Measurements from ENCODE around the gene ANKDD1B.

Gene ANKDD1B

DNA sequence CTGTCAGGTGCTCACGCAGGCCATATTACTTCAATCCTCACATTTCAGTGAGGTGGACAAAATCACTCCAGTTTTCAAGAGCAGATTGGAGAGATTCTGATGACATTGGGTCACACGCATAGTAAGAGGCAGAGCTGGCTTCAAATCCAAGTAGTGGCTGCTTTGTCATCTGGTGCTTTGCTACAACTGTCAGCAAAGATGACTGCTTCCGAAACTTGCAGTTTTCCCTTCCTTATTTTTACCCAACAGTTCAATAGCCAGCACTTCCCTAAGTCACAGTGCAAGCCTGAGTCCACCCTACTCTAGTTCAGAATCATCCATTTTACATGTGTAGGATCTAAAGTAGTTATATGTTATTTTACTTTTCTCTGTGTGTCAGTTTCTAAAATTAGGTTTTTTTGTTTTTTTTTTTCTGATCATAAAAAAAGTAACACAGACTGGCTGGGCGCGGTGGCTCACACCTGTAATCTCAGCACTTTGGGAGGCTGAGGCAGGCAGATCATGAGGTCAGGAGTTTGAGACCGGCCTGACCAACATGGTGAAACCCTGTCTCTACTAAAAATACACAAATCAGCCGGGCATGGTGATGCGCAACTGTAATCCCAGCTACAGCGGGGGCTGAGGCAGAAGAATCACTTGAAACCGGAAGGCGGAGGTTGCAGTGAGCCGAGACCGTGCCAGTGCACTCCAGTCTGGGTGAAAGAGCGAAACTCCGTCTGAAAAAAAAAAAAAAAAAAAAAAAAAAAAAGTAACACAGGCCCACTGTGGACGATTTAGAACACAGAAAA, 49.6 kb downstream of the ANKDD1B start:
- TF ChIP-seq, protein P1, sequence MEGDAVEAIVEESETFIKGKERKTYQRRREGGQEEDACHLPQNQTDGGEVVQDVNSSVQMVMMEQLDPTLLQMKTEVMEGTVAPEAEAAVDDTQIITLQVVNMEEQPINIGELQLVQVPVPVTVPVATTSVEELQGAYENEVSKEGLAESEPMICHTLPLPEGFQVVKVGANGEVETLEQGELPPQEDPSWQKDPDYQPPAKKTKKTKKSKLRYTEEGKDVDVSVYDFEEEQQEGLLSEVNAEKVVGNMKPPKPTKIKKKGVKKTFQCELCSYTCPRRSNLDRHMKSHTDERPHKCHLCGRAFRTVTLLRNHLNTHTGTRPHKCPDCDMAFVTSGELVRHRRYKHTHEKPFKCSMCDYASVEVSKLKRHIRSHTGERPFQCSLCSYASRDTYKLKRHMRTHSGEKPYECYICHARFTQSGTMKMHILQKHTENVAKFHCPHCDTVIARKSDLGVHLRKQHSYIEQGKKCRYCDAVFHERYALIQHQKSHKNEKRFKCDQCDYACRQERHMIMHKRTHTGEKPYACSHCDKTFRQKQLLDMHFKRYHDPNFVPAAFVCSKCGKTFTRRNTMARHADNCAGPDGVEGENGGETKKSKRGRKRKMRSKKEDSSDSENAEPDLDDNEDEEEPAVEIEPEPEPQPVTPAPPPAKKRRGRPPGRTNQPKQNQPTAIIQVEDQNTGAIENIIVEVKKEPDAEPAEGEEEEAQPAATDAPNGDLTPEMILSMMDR (IDR thresholded peaks at IDR 0.05; ENCODE audit: control insufficient read depth, extremely low read depth, insufficient read depth): no peak
- DNase-seq (ENCODE audit: low read depth): no peak
- no peak overlapping the region for H3K4me3 ChIP-seq (ENCODE audit: low read depth, low read length)

DNA sequence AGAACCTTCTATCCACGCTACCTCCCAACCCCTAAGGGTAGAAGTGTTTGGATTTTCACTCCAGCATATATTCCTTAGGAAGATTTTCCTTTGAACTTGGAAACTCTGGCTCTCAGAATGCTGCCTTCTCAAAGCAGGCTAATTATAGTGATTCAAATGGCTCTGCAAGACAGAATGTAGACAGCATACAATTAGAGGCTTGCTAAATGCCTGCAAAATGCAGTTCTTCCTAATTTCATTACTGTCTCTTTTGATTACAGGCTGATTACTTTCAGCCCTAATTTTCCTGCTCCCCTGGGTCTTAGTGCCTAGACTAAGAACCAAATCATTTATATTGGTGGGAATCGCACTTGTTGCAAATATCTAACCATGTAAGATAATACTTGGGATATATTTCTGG, 50.8 kb downstream of the ANKDD1B start:
- TF ChIP-seq, protein P1 (IDR thresholded peaks at IDR 0.05; ENCODE audit: control insufficient read depth, extremely low read depth, insufficient read depth): no peak
- DNase-seq (ENCODE audit: low read depth): no peak
- H3K4me3 ChIP-seq (ENCODE audit: low read depth, low read length): no peak overlapping the region

DNA sequence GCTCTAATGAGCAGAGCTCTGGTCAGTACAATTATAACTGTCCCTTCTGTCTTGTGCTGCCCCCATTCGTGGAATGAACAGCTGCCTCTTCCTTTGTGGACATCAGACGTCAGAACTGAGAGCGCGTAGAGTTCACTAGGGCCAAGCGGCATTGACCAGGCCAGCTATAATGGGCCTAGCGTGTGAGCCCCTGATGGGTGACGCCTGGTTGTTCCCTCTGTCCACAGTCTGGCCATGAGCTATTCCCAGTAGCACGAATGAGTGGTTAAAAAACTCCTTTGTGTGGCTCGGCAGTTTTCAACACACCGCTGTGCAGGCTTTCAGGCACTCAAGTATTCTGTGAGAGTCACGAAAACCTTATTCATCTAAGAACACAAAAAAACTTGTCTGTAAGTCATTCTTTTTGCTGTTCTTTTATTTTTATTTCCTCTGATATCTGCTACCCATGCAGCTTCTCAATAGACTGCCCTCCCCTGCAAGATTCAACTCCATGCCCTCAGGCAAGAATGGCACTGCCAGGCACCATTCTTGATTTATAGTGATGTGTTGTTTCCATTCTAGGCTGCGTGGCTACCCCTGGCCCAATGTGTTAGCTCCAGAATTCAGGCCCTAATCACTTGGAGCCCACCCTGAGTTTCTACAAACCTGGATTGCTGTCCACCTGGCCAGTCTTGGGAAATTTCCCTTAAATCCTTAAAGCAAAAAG, 52.5 kb downstream of the ANKDD1B start:
- DNase-seq (ENCODE audit: low read depth): no peak
- no peak overlapping the region for H3K4me3 ChIP-seq (ENCODE audit: low read depth, low read length)
- TF ChIP-seq, protein P1 (IDR thresholded peaks at IDR 0.05; ENCODE audit: control insufficient read depth, extremely low read depth, insufficient read depth): no peak

DNA sequence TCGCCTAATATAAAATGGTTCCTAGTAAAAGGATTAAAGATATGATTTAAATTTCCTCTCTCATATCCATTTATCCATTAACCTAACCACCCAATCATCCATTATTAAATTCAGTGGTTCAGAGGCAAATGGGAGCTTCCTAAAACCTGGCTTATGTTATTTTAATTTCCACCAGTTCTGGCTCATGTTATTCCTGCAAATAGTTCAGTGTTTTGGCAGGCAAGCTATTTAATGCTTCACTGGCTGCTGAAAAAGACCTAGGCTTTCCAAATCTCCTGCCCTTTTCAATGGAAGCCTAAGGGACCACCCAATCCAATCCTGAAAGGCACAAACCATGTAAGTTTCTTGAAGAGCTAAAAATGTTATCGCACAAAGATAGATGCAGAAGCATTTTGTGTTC, 53.7 kb downstream of the ANKDD1B start:
- H3K4me3 ChIP-seq (ENCODE audit: low read depth, low read length): no peak overlapping the region
- TF ChIP-seq, protein P1 (IDR thresholded peaks at IDR 0.05; ENCODE audit: control insufficient read depth, extremely low read depth, insufficient read depth): no peak
- no peak for DNase-seq (ENCODE audit: low read depth)

DNA sequence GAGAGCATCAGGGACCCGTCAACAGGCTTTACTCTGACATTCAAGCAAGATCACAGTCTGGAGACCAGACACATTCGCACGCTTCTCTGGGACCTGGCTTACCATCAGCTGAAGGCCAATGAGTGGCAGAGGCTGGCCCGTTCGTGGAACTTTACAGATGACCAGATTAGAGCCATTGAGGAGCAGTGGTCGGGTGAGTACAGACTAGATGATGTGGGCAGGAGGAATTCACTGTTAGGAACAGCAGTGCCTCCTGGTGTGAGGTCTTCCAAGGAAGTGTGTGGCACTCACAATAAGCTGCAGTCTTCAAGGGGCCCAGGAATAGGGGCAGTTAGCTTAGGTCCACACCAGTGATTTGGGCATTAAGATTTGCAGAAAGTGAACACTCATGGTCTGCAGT, 55.5 kb downstream of the ANKDD1B start:
- TF ChIP-seq, protein P1 (IDR thresholded peaks at IDR 0.05; ENCODE audit: control insufficient read depth, extremely low read depth, insufficient read depth): peak; percentile 13; the same call in 1 of the 2 replicates
- no peak for DNase-seq (ENCODE audit: low read depth)

DNA sequence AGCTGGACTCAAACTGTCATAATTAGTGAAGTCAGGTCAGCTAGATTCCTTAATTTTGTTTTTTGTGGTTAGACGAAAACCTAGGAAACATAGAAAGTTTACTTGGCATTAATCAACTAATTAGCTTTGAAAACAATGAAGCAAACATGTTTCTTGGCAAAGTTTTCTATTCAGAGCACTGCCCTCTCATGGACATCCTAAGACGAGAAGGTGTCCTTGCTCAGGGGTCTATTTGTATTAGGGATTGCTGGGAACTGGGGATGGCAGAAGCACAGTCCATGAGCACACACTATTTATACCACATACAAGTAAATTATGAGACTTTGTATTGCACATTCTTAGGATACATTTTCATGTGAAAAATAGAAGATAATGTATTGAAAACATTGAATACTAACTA, 56.3 kb downstream of the ANKDD1B start:
- no peak for DNase-seq (ENCODE audit: low read depth)
- TF ChIP-seq, protein P1 (IDR thresholded peaks at IDR 0.05; ENCODE audit: control insufficient read depth, extremely low read depth, insufficient read depth): no peak
- no peak overlapping the region for H3K4me3 ChIP-seq (ENCODE audit: low read depth, low read length)

More for the DNA sequence above, 55.5 kb downstream of the ANKDD1B start:
- H3K4me3 ChIP-seq (ENCODE audit: low read depth, low read length): no peak overlapping the region
